Testis (tissue), 3 donors: ENCODE data around the gene NCOA6. TPM values are rescaled to one million over a fixed set of nuclear protein-coding genes. Genes with fewer than 3 reads are reported as not detected.

ENCODE experiments used
- DNase-seq: peaks from one replicate; pipeline ENCODE4 v3.0.0-alpha.2; 2019
- H3K27ac ChIP-seq, 2 donors: fragments of 200-600 bp; sonication (generic); one replicate each; pipeline ENCODE4 v1.5.1; 2019
- H3K27me3 ChIP-seq: fragments of 200-600 bp; sonication (generic); one replicate; pipeline ENCODE4 v1.5.1; 2019
- H3K36me3 ChIP-seq: fragments of 200-600 bp; sonication (generic); one replicate; pipeline ENCODE4 v1.5.1; 2017; ENCODE audit warnings: low read depth; ENCODE audit errors: missing control alignments
- H3K4me1 ChIP-seq: fragments of 200-600 bp; sonication (generic); one replicate; pipeline ENCODE4 v1.5.1; 2019
- H3K4me3 ChIP-seq, 2 donors: fragments of 200-600 bp; sonication (generic); one replicate each; pipeline ENCODE4 v1.5.1; 2017 to 2019
- H3K9me3 ChIP-seq: fragments of 200-600 bp; sonication (generic); one replicate; pipeline ENCODE4 v1.5.1; 2017
- CTCF ChIP-seq, 3 experiments: fragments of 450-650 bp in 2 of 3; fragments of 200-600 bp in 1 of 3; sonication (generic) in 1 of 3; IDR thresholded peaks; one replicate each; pipeline ENCODE4 v1.5.1; 2016 to 2019; ENCODE audit warnings: antibody characterized with exemption in 3 of 3, mild to moderate bottlenecking in 2 of 3, moderate library complexity in 1 of 3
- POLR2A ChIP-seq: fragments of 450-650 bp; IDR thresholded peaks from one replicate; pipeline ENCODE4 v1.6.1; 2017; ENCODE audit warnings: antibody characterized with exemption, mild to moderate bottlenecking, moderate library complexity
- WGBS, 2 donors: methylation state at CpG; one replicate each; pipeline ENCODE4 v1.1.5; 2018; 5-methylcytosine and 5-hydroxymethylcytosine counted together
- intact Hi-C: fragments of 100-400 bp; cut with DNase I; formaldehyde crosslinking; loops from one replicate; pipeline ENCODE4 v1.15.1; 2023; ENCODE audit warnings: low total_unique reads
- polyA plus RNA-seq: library from polyadenylated mRNA; stranded (reverse); fragments of 350-450 nt; fragmentation: Illumina TruSeq; extraction: RNeasy Lipid Tissue Mini Kit (QIAGEN cat#74804); gene quantifications from one replicate; pipeline ENCODE4 v1.2.3, GENCODE V29; 2014; ENCODE audit warnings: low read depth, low replicate concordance; ENCODE audit not compliant: insufficient read depth
- total RNA-seq, 2 donors: library from RNA; depleted of rRNA; stranded (reverse); fragments of >200 nt; gene quantifications; one replicate each; pipeline ENCODE4 v1.2.3, GENCODE V29; 2016

The NCOA6 gene
- total and polyA plus RNA-seq, 3 donors from 2014 or later = 45.2 to 54.4 (median 48.1) TPM

GRCh38 chr20:34762031-34762555 is 63.4 kb downstream of the NCOA6 start:
- no peak overlapping the region for H3K4me3 ChIP-seq
- no peak for TF ChIP-seq CTCF (IDR thresholded peaks at IDR 0.05)
- TF ChIP-seq POLR2A = no peak
- H3K27me3 ChIP-seq = no peaks in the 10 kb centered on the region
- H3K4me1 ChIP-seq = no peaks in the 10 kb centered on the region
- 0 to 40% methylated on average over 1 of the region's 1 CpG for WGBS, 2 donors
- H3K27ac ChIP-seq = no peak overlapping the region
- intact Hi-C loops = no loop called here
- no peaks in the 10 kb centered on the region for H3K9me3 ChIP-seq
- no peaks in the 10 kb centered on the region for H3K36me3 ChIP-seq
- DNase-seq = no peak

- H3K4me3 ChIP-seq = no peak overlapping the region
- H3K36me3 ChIP-seq = no peaks in the 10 kb centered on the region
- WGBS, 2 donors = 93 to 100% methylated on average over 1 of the region's 1 CpG
- no peaks in the 10 kb centered on the region for H3K27me3 ChIP-seq
- no peak for TF ChIP-seq CTCF (IDR thresholded peaks at IDR 0.05)
- no peak for TF ChIP-seq POLR2A
- intact Hi-C loops = no loop called here
- no peaks in the 10 kb centered on the region for H3K9me3 ChIP-seq
- no peak for DNase-seq
- no peak overlapping the region for H3K27ac ChIP-seq
- H3K4me1 ChIP-seq = no peaks in the 10 kb centered on the region
These were observed 70.1 kb downstream of the NCOA6 start for GRCh38 chr20:34755367-34755766.

- H3K4me1 ChIP-seq = no peaks in the 10 kb centered on the region
- no peak overlapping the region for H3K27ac ChIP-seq
- H3K4me3 ChIP-seq = no peak overlapping the region
- WGBS, 2 donors = 58 to 67% methylated on average over 4 of the region's 4 CpGs
- H3K9me3 ChIP-seq = no peaks in the 10 kb centered on the region
- H3K36me3 ChIP-seq = no peaks in the 10 kb centered on the region
- TF ChIP-seq CTCF (IDR thresholded peaks at IDR 0.05) (no peak), POLR2A (no peak)
- DNase-seq = no peak
- H3K27me3 ChIP-seq = no peaks in the 10 kb centered on the region
- intact Hi-C loops = no loop called here
These were observed 70.8 kb downstream of the NCOA6 start for GRCh38 chr20:34754611-34755010.

DNA sequence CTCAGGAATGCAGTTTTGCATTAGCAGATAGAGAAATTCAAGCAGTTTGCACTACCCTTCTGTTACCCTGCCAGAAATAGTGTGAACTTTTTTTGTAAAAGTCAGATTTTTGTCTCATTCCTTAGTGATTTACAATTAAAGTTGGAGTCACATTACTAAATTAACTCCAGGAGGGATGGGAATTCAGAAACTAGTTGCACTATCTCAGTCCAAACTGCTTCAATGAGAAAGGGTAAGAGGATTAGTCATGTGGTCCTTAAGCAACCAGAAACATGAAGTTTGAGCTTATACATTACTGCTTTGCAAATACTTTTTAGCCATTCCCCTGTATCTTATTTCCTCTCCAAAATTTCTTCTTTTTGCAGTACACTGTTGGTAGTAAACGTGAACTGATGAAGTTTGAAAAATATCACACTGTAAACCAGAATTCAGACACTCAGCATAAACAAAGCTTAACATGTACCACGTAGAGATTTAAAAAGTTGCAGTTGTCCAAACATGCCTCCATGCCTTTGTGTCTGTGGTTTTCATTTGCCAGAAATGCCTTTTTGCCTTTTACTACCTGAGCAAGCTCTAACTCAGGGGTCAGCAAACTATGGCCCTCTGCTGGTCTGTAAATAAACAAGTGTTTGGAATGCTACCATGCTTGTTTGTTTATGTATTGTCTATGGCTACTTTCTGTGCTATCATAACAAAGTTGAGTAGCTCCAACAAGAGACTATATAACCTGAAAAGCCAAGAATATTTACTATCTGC is 71.6 kb downstream of the NCOA6 start:
- no peak overlapping the region for H3K4me3 ChIP-seq
- intact Hi-C loops = no loop called here
- H3K27ac ChIP-seq = no peak overlapping the region
- no peaks in the 10 kb centered on the region for H3K4me1 ChIP-seq
- no peaks in the 10 kb centered on the region for H3K9me3 ChIP-seq
- 59 to 72% methylated on average over 2 of the region's 2 CpGs for WGBS, 2 donors
- H3K27me3 ChIP-seq = no peaks in the 10 kb centered on the region
- DNase-seq = no peak
- no peak for TF ChIP-seq CTCF (IDR thresholded peaks at IDR 0.05)
- TF ChIP-seq POLR2A = no peak
- H3K36me3 ChIP-seq = no peaks in the 10 kb centered on the region

- DNase-seq = no peak
- intact Hi-C loops = no loop called here
- H3K9me3 ChIP-seq = no peaks in the 10 kb centered on the region
- no peaks in the 10 kb centered on the region for H3K36me3 ChIP-seq
- WGBS, 2 donors = 89 to 91% methylated on average over 3 of the region's 3 CpGs
- H3K27ac ChIP-seq = no peak overlapping the region
- H3K4me3 ChIP-seq = no peak overlapping the region
- peaks cover 3% of the 10 kb centered on the region for H3K4me1 ChIP-seq
- TF ChIP-seq POLR2A = no peak
- TF ChIP-seq CTCF (IDR thresholded peaks at IDR 0.05) = no peak
- no peaks in the 10 kb centered on the region for H3K27me3 ChIP-seq
These were observed 74.0 kb downstream of the NCOA6 start for GRCh38 chr20:34751453-34751852.
